Stimulated activated naive CD4-positive, alpha-beta T cell (primary cell): ENCODE measurements around the gene ALG8.
"Not testable (repeated sequence)": the region's sequence is repeated elsewhere in the genome, so short reads cannot be mapped to it uniquely, and the experiment has no call there.

ENCODE experiments used
- DNase-seq, 6 experiments: peaks; one replicate each; lab custom pipeline; 2025; lab: John Stamatoyannopoulos, UW

Gene ALG8

GRCh38 chr11:78139422-78140391 is at the start of gene ALG8:
Gene ALG8 (minus strand): TSS chr11:78139626. CDS start chr11:78139588, 38 bp downstream.
- peak; percentile 91 to 95 (median 94) for DNase-seq

GRCh38 chr11:78188286-78189173 is 49.1 kb upstream of the ALG8 start, which contains the start of the genes KCTD21 and USP35:
Gene KCTD21 (minus strand): TSS chr11:78188626. CDS start chr11:78174554, 14,072 bp downstream.
Gene USP35 (plus strand): TSS chr11:78188919. CDS start chr11:78196246, 7,327 bp downstream.
- DNase-seq = peak; percentile 78 to 87 (median 84)

- peak; percentile 65 to 82 (median 68) for DNase-seq
Observed at GRCh38 chr11:78187366-78188285, 48.2 kb upstream of the ALG8 start.

- DNase-seq = no peak
Observed at GRCh38 chr11:78181185-78181584, 41.8 kb upstream of the ALG8 start.

GRCh38 chr11:78180751-78181150 is 41.3 kb upstream of the ALG8 start:
- no peak for DNase-seq

GRCh38 chr11:78179459-78180071 is 40.1 kb upstream of the ALG8 start:
- no peak for DNase-seq

- no peak for DNase-seq
Observed at GRCh38 chr11:78177216-78177615, 37.8 kb upstream of the ALG8 start.

GRCh38 chr11:78176605-78177141 is 37.2 kb upstream of the ALG8 start:
- no peak for DNase-seq

- not testable (repeated sequence) for DNase-seq
Observed at GRCh38 chr11:78175862-78176261, 36.4 kb upstream of the ALG8 start.

- no peak for DNase-seq
Observed at GRCh38 chr11:78171951-78172350, 32.5 kb upstream of the ALG8 start.

GRCh38 chr11:78170874-78171549 is 31.6 kb upstream of the ALG8 start:
- no peak for DNase-seq

GRCh38 chr11:78170413-78170812 is 31.0 kb upstream of the ALG8 start:
- DNase-seq = no peak

GRCh38 chr11:78168539-78169477 is 29.4 kb upstream of the ALG8 start:
- no peak for DNase-seq

- no peak for DNase-seq
Observed at GRCh38 chr11:78166855-78167469, 27.5 kb upstream of the ALG8 start.

- no peak for DNase-seq
Observed at GRCh38 chr11:78164471-78164870, 25.0 kb upstream of the ALG8 start.

- DNase-seq = no peak
Observed at GRCh38 chr11:78163828-78164227, 24.4 kb upstream of the ALG8 start.

GRCh38 chr11:78161962-78162371 is 22.5 kb upstream of the ALG8 start:
- no peak for DNase-seq

- DNase-seq = no peak
Observed at GRCh38 chr11:78161346-78161745, 21.9 kb upstream of the ALG8 start.
